IMR-90 (cell line): ENCODE measurements around the gene ZNF609. TPM values are rescaled to one million over a fixed set of nuclear protein-coding genes. Genes with fewer than 3 reads are reported as not detected.

Experiments used
- ATAC-seq: fragments of 200-7000 bp; cut with Tn5 transposase; 2 replicates; pipeline ENCODE4 v1.9.1; 2020; ENCODE audit warnings: low read depth, mild to moderate bottlenecking, moderate library complexity
- BruUV-seq: library from RNA; stranded (reverse); fragments of 400-500 nt; replicated peaks from 2 replicates; lab custom pipeline; 2021; lab: Mats Ljungman, UMichigan
- CTCF ChIA-PET: fragments of 300-600 bp; formaldehyde crosslinking; extraction: SDS; loops from one replicate; lab custom pipeline; 2021; ENCODE audit warnings: antibody characterized with exemption; lab: Yijun Ruan, JAX
- POLR2A ChIA-PET: fragments of 300-600 bp; sonication (Branson Sonifier 250); formaldehyde crosslinking; loops from one replicate; lab custom pipeline; 2022; ENCODE audit warnings: antibody characterized with exemption; ENCODE audit not compliant: unreplicated experiment; lab: Charles Lee
- DNase-seq: peaks from one replicate; pipeline ENCODE4 v3.0.0; 2013
- H2AFZ ChIP-seq: replicated peaks from 2 replicates; pipeline ENCODE3; 2013; ENCODE audit warnings: low read length, mild to moderate bottlenecking; ENCODE audit not compliant: poor library complexity
- H2AK5ac ChIP-seq: 2 replicates; pipeline ENCODE4 v1.6.1; 2013; ENCODE audit warnings: low read depth, low read length, inconsistent platforms
- H2AK9ac ChIP-seq: replicated peaks from 2 replicates; pipeline ENCODE3; 2013; ENCODE audit warnings: mild to moderate bottlenecking, low read depth, low read length, moderate library complexity; ENCODE audit not compliant: poor library complexity
- H2BK120ac ChIP-seq: 2 replicates; pipeline ENCODE4 v1.6.1; 2013; ENCODE audit warnings: low read depth, low read length, inconsistent platforms
- H2BK15ac ChIP-seq: 3 replicates; pipeline ENCODE4 v1.6.1; 2013; ENCODE audit warnings: low read depth, low read length, inconsistent platforms
- H2BK20ac ChIP-seq: 2 replicates; pipeline ENCODE4 v1.6.1; 2013; ENCODE audit warnings: low read depth, mild to moderate bottlenecking, inconsistent platforms, low read length, moderate library complexity
- H2BK5ac ChIP-seq: 2 replicates; pipeline ENCODE4 v1.6.1; 2013; ENCODE audit warnings: mild to moderate bottlenecking, low read depth, low read length, inconsistent platforms; ENCODE audit not compliant: poor library complexity, severe bottlenecking
- H3K14ac ChIP-seq: replicated peaks from 2 replicates; pipeline ENCODE4 v1.6.1; 2013; ENCODE audit warnings: low read depth, low read length, inconsistent platforms
- H3K18ac ChIP-seq: 2 replicates; pipeline ENCODE4 v1.6.1; 2013; ENCODE audit warnings: low read depth, low read length, control low read depth
- H3K23ac ChIP-seq: 2 replicates; pipeline ENCODE4 v1.6.1; 2013; ENCODE audit warnings: low read depth, low read length, inconsistent platforms
- H3K27ac ChIP-seq: 2 replicates; pipeline ENCODE4 v1.5.1; 2013; ENCODE audit warnings: mild to moderate bottlenecking, control low read depth, low read length; ENCODE audit not compliant: insufficient read depth
- H3K27me3 ChIP-seq: 2 replicates; pipeline ENCODE4 v1.6.1; 2013; ENCODE audit warnings: low read length; ENCODE audit not compliant: control insufficient read depth, insufficient read depth
- H3K36me3 ChIP-seq: 2 replicates; pipeline ENCODE4 v1.6.1; 2013; ENCODE audit warnings: low read length, mixed read lengths; ENCODE audit not compliant: control insufficient read depth, insufficient read depth
- H3K4ac ChIP-seq: 2 replicates; pipeline ENCODE4 v1.6.1; 2013; ENCODE audit warnings: low read depth, low read length, inconsistent platforms
- H3K4me1 ChIP-seq: 2 replicates; pipeline ENCODE4 v1.6.1; 2013; ENCODE audit warnings: low read length, mixed read lengths; ENCODE audit not compliant: control insufficient read depth, insufficient read depth
- H3K4me2 ChIP-seq: 2 replicates; pipeline ENCODE4 v1.6.1; 2013; ENCODE audit warnings: low read depth, mild to moderate bottlenecking, control low read depth, low read length, moderate library complexity
- H3K4me3 ChIP-seq: 2 replicates; pipeline ENCODE4 v1.5.1; 2013; ENCODE audit warnings: low read depth, mild to moderate bottlenecking, control low read depth, low read length, moderate library complexity; ENCODE audit not compliant: insufficient read depth
- H3K56ac ChIP-seq: 2 replicates; pipeline ENCODE4 v1.6.1; 2013; ENCODE audit warnings: low read length, inconsistent platforms; ENCODE audit not compliant: insufficient read depth; ENCODE audit errors: extremely low read depth
- H3K79me1 ChIP-seq, 2 experiments: 2 replicates each; pipeline ENCODE4 v1.6.1; 2013; ENCODE audit warnings: low read length in 2 of 2, inconsistent platforms in 1 of 2, low read depth in 1 of 2
- H3K9ac ChIP-seq: 2 replicates; pipeline ENCODE4 v1.6.1; 2013; ENCODE audit warnings: low read depth, low read length, control low read depth
- H3K9me1 ChIP-seq: 2 replicates; pipeline ENCODE4 v1.6.1; 2013; ENCODE audit warnings: low read length, inconsistent platforms; ENCODE audit not compliant: insufficient read depth
- H3K9me3 ChIP-seq: 2 replicates; pipeline ENCODE4 v1.6.1; 2013; ENCODE audit warnings: low read length; ENCODE audit not compliant: control insufficient read depth, insufficient read depth
- H4K20me1 ChIP-seq: 2 replicates; pipeline ENCODE4 v1.6.1; 2013; ENCODE audit warnings: low read length, inconsistent platforms; ENCODE audit not compliant: insufficient read depth
- H4K5ac ChIP-seq: 2 replicates; pipeline ENCODE4 v1.6.1; 2013; ENCODE audit warnings: mild to moderate bottlenecking, low read depth, low read length, control low read depth
- H4K8ac ChIP-seq, 2 experiments: 2 replicates each; pipeline ENCODE4 v1.6.1; 2013; ENCODE audit warnings: low read depth in 2 of 2, low read length in 2 of 2, control low read depth in 1 of 2, inconsistent platforms in 1 of 2
- H4K91ac ChIP-seq: 2 replicates; pipeline ENCODE4 v1.6.1; 2013; ENCODE audit warnings: low read depth, low read length, inconsistent platforms; ENCODE audit not compliant: insufficient read depth
- MAZ ChIP-seq: IDR thresholded peaks from 2 replicates; pipeline ENCODE4 v1.6.1; 2012; ENCODE audit warnings: low read depth, mild to moderate bottlenecking, low read length, improper control_type of control experiment, moderate library complexity, borderline replicate concordance
- NFE2L2 ChIP-seq: fragments of 150-350 bp; IDR thresholded peaks from 2 replicates; pipeline ENCODE4 v1.6.1; 2016; ENCODE audit warnings: low read depth, mild to moderate bottlenecking, low read length
- POLR2A ChIP-seq: IDR thresholded peaks from 2 replicates; pipeline ENCODE4 v1.6.1; 2012; ENCODE audit warnings: mild to moderate bottlenecking, low read depth, low read length
- RCOR1 ChIP-seq: IDR thresholded peaks from 2 replicates; pipeline ENCODE4 v1.6.1; 2012; ENCODE audit warnings: mild to moderate bottlenecking, low read length, improper control_type of control experiment; ENCODE audit not compliant: insufficient replicate concordance
- WGBS, 2 experiments: methylation state at CpG; one replicate each; pipeline versions ENCODE4 v1.1.5 to v1.1.7; 2013; ENCODE audit warnings: missing lambda C conversion rate in 2 of 2; ENCODE audit not compliant: insufficient read length in 1 of 2; ENCODE audit errors: extremely low coverage in 2 of 2; 5-methylcytosine and 5-hydroxymethylcytosine counted together
- dilution Hi-C: fragments of 300-500 bp; cut with HindIII; formaldehyde crosslinking; loops from one replicate; pipeline ENCODE4 v1.14.3; 2018; ENCODE audit warnings: low sequenced_read_pairs; ENCODE audit not compliant: unreplicated experiment
- in situ Hi-C: fragments of 300-500 bp; cut with MboI; formaldehyde crosslinking; loops from 3 replicates; pipeline ENCODE4 v1.14.3; 2019; ENCODE audit warnings: low sequenced_read_pairs, inconsistent platforms, mixed read lengths
- intact Hi-C: fragments of 100-400 bp; cut with micrococcal nuclease; formaldehyde crosslinking; loops from 2 replicates; pipeline ENCODE4 v1.10.0; 2022
- polyA plus RNA-seq, 3 experiments: library from polyadenylated mRNA; depleted of rRNA; stranded (reverse); fragments of >200 nt; gene quantifications; 2 replicates each; pipeline ENCODE4 v1.2.3, GENCODE V29; 2012; ENCODE audit warnings: low replicate concordance in 1 of 3
- total RNA-seq: library from RNA; depleted of rRNA; stranded (reverse); fragments of >200 nt; gene quantifications from 2 replicates; pipeline ENCODE4 v1.2.3, GENCODE V29; 2012

ZNF609 gene
- total and polyA plus RNA-seq, 2 of the 4 experiments (the other 2 are of a cell fraction), result 10.4 to 12.5 TPM

DNA sequence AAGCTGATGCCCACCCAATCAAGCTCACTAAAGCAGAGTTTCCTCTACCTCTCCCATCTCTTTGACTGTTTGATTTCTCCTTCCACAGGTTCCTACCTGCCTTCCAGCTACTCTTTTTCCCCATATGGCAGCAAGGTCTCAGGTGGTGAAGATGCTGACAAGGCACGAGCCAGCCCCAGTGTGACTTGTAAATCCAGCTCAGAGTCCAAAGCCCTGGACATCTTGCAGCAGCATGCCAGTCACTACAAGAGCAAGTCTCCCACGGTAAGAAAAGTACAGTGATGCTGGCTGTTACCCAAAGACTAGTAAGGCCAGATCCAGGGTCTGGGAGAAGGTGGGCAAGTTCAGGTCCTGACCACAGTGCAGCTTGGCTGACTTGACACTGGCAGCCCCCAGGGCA lies 219.7 kb downstream of the ZNF609 start:
- Histone ChIP-seq H2AK9ac (peak overlapping the region; percentile 10), H3K36me3 (peaks cover 63% of the 10 kb centered on the region), H4K20me1 (no peaks in the 10 kb centered on the region), H2BK20ac (no peak overlapping the region), H3K79me1 (peaks cover 16 to 33% of the 10 kb centered on the region in 2 experiments), H2BK5ac (no peak overlapping the region), H3K23ac (no peak overlapping the region), H2BK15ac (no peak overlapping the region), H4K5ac (no peak overlapping the region), H3K9ac (no peak overlapping the region), H3K56ac (no peak overlapping the region), H3K9me3 (no peaks in the 10 kb centered on the region), H3K27ac (no peak overlapping the region), H3K4me3 (no peak overlapping the region), H2AK5ac (no peak overlapping the region), H3K27me3 (no peaks in the 10 kb centered on the region), H3K4ac (no peak overlapping the region), H3K4me1 (peaks cover 3% of the 10 kb centered on the region; the same call in 1 of the 2 replicates), H2BK120ac (no peak overlapping the region), H2AFZ (no peak overlapping the region), H4K91ac (no peak overlapping the region), H4K8ac (no peak overlapping the region), H3K14ac (no peak overlapping the region), H3K4me2 (no peak overlapping the region), H3K9me1 (peaks cover 8% of the 10 kb centered on the region; the same call in 1 of the 2 replicates), H3K18ac (no peak overlapping the region)
- dilution Hi-C loops (no loop called here), intact Hi-C loops (no loop called here), in situ Hi-C loops (loop anchor here (5.0 kb wide), 1 partner anchor 47 kb away; no protein-coding TSS in a partner anchor)
- ChIA-PET POLR2A (no interaction called here), CTCF (no interaction called here)
- no TSS peak for BruUV-seq
- no peak for ATAC-seq
- 80% methylated on average over 2 of the region's 2 CpGs; no CpG with 5 or more reads in 1 of the 2 experiments for WGBS, 2 experiments
- no peak for DNase-seq
- TF ChIP-seq MAZ (no peak), RCOR1 (no peak), POLR2A (no peak), NFE2L2 (no peak)
